Upper lobe of left lung (tissue), 4 donors: ENCODE measurements around the gene TMEM134.

ENCODE experiments used
- CTCF ChIP-seq, 6 experiments: fragments of 450-650 bp in 4 of 6; fragments of 200-600 bp in 2 of 6; sonication (generic) in 2 of 6; IDR thresholded peaks; one replicate each; pipeline ENCODE4 v1.5.1; 2016 to 2019; ENCODE audit warnings: antibody characterized with exemption in 6 of 6
- EP300 ChIP-seq, 4 donors: sonication (generic); formaldehyde crosslinking; IDR thresholded peaks; one replicate each; pipeline ENCODE4 v1.5.1; 2017; ENCODE audit warnings: antibody characterized with exemption in 4 of 4, control low read depth in 2 of 4
- POLR2AphosphoS5 ChIP-seq, 2 donors: sonication (generic); formaldehyde crosslinking; IDR thresholded peaks; one replicate each; pipeline ENCODE4 v1.5.1; 2017; ENCODE audit warnings: antibody characterized with exemption in 2 of 2

GRCh38 chr11:67420147-67420645 lies 48.9 kb downstream of the TMEM134 start:
- TF ChIP-seq CTCF (IDR thresholded peaks at IDR 0.05) = no peak
- TF ChIP-seq POLR2AphosphoS5 (IDR thresholded peaks at IDR 0.05) = no peak
- no peak for TF ChIP-seq EP300 (IDR thresholded peaks at IDR 0.05)
